HepG2 (cell line): Measurements from ENCODE around the gene PSMD9. TPM values are rescaled to one million over a fixed set of nuclear protein-coding genes. Genes with fewer than 3 reads are reported as not detected.

Experiments used
- BRD4 ChIP-seq: sonication (generic); formaldehyde crosslinking; IDR thresholded peaks from 2 replicates; pipeline ENCODE4 v1.4.0; 2020; ENCODE audit warnings: missing genetic modification reagents
- EHMT2 ChIP-seq: fragments of 200-600 bp; sonication (generic); IDR thresholded peaks from 2 replicates; pipeline ENCODE4 v1.7.0; 2017; ENCODE audit warnings: antibody characterized with exemption, low read depth, low read length, borderline replicate concordance
- ELF4 ChIP-seq: sonication (generic); formaldehyde crosslinking; IDR thresholded peaks from 2 replicates; pipeline ENCODE4 v1.5.0; 2020; ENCODE audit warnings: missing genetic modification reagents, mild to moderate bottlenecking, moderate library complexity, borderline replicate concordance
- GZF1 ChIP-seq: sonication (generic); formaldehyde crosslinking; IDR thresholded peaks from 2 replicates; pipeline ENCODE4 v1.5.1; 2020; ENCODE audit warnings: mild to moderate bottlenecking, missing genetic modification reagents
- MYNN ChIP-seq: sonication (generic); formaldehyde crosslinking; IDR thresholded peaks from 2 replicates; pipeline ENCODE4 v1.4.0; 2020; ENCODE audit warnings: mild to moderate bottlenecking, low read depth, missing genetic modification reagents
- NFE2 ChIP-seq: sonication (generic); formaldehyde crosslinking; IDR thresholded peaks from 2 replicates; pipeline ENCODE4 v1.4.0; 2020; ENCODE audit warnings: missing genetic modification reagents
- NFYC ChIP-seq: IDR thresholded peaks from 2 replicates; pipeline ENCODE4 v1.6.1; 2016; ENCODE audit warnings: missing genetic modification reagents, missing compliant biosample characterization
- PHB2 ChIP-seq: fragments of 450-650 bp; IDR thresholded peaks from 2 replicates; pipeline ENCODE4 v1.6.1; 2018; ENCODE audit not compliant: partially characterized antibody
- RARG ChIP-seq: sonication (generic); formaldehyde crosslinking; IDR thresholded peaks from 2 replicates; pipeline ENCODE4 v1.4.0; 2020; ENCODE audit warnings: low read depth, mild to moderate bottlenecking, missing genetic modification reagents
- ZEB1 ChIP-seq: IDR thresholded peaks from 2 replicates; pipeline ENCODE4 v1.6.1; 2012; ENCODE audit warnings: mild to moderate bottlenecking, low read depth, inconsistent platforms; ENCODE audit not compliant: insufficient replicate concordance
- ZNF274 ChIP-seq: sonication (generic); formaldehyde crosslinking; IDR thresholded peaks from 2 replicates; pipeline ENCODE4 v1.5.1; 2020; ENCODE audit warnings: mild to moderate bottlenecking, missing genetic modification reagents
- ZNF329 ChIP-seq: sonication (generic); formaldehyde crosslinking; IDR thresholded peaks from 2 replicates; pipeline ENCODE4 v1.9.0; 2021; ENCODE audit warnings: low read depth, mild to moderate bottlenecking, missing genetic modification reagents
- ZNF367 ChIP-seq: sonication (generic); formaldehyde crosslinking; IDR thresholded peaks from 2 replicates; pipeline ENCODE4 v1.4.0; 2020; ENCODE audit warnings: missing genetic modification reagents, borderline replicate concordance
- polyA plus RNA-seq, 8 experiments: library from polyadenylated mRNA; depleted of rRNA in 3 of 8; stranded (reverse) in 7 of 8; unstranded in 1 of 8; fragments of >200 nt; fragmentation: Illumina TruSeq in 4 of 8; extraction: Trizol in 4 of 8; gene quantifications; 2 replicates each; pipeline versions ENCODE4 v1.2.1 to v1.2.3, GENCODE V29; 2011 to 2016; ENCODE audit warnings: low read depth in 4 of 8, missing spikeins in 1 of 8, mixed read lengths in 1 of 8; ENCODE audit not compliant: insufficient read depth in 1 of 8
- total RNA-seq, 5 experiments: library from RNA; depleted of rRNA; stranded (reverse); fragments of >200 nt; fragmentation: Illumina TruSeq; extraction: Trizol; gene quantifications; 2 replicates each; pipeline ENCODE4 v1.2.3, GENCODE V29; 2016; ENCODE audit warnings: low read depth in 1 of 5
- TF ChIP-seq, protein P1 (sequence below): sonication (generic); formaldehyde crosslinking; IDR thresholded peaks from 2 replicates; pipeline ENCODE4 v1.8.1; 2022; ENCODE audit warnings: mild to moderate bottlenecking, missing genetic modification reagents
- TF ChIP-seq, protein P2 (sequence below): sonication (generic); formaldehyde crosslinking; IDR thresholded peaks from 2 replicates; pipeline ENCODE4 v1.5.0; 2020; ENCODE audit warnings: missing genetic modification reagents, mild to moderate bottlenecking, borderline replicate concordance
- TF ChIP-seq, protein P3 (sequence below): IDR thresholded peaks from 2 replicates; pipeline ENCODE4 v1.6.1; 2016; ENCODE audit warnings: missing compliant biosample characterization, missing genetic modification reagents, borderline replicate concordance
- TF ChIP-seq, protein P4 (sequence below), 2 experiments: sonication (generic) in 1 of 2; formaldehyde crosslinking in 1 of 2; IDR thresholded peaks; 2 replicates each; pipeline versions ENCODE4 v1.4.0 to v1.6.1; 2016 to 2020; ENCODE audit warnings: borderline replicate concordance in 1 of 2, low read depth in 1 of 2, mild to moderate bottlenecking in 1 of 2, missing genetic modification reagents in 1 of 2
- TF ChIP-seq, protein P5 (sequence below): sonication (generic); formaldehyde crosslinking; IDR thresholded peaks from 2 replicates; pipeline ENCODE4 v1.8.0; 2022; ENCODE audit warnings: missing genetic modification reagents, mild to moderate bottlenecking, moderate library complexity, borderline replicate concordance

Gene PSMD9
- total and polyA plus RNA-seq, 2 of the 13 experiments (the other 11 are each of a cell fraction or from before 2014, with no cell fraction given) = 41.4 to 61.1 TPM

DNA sequence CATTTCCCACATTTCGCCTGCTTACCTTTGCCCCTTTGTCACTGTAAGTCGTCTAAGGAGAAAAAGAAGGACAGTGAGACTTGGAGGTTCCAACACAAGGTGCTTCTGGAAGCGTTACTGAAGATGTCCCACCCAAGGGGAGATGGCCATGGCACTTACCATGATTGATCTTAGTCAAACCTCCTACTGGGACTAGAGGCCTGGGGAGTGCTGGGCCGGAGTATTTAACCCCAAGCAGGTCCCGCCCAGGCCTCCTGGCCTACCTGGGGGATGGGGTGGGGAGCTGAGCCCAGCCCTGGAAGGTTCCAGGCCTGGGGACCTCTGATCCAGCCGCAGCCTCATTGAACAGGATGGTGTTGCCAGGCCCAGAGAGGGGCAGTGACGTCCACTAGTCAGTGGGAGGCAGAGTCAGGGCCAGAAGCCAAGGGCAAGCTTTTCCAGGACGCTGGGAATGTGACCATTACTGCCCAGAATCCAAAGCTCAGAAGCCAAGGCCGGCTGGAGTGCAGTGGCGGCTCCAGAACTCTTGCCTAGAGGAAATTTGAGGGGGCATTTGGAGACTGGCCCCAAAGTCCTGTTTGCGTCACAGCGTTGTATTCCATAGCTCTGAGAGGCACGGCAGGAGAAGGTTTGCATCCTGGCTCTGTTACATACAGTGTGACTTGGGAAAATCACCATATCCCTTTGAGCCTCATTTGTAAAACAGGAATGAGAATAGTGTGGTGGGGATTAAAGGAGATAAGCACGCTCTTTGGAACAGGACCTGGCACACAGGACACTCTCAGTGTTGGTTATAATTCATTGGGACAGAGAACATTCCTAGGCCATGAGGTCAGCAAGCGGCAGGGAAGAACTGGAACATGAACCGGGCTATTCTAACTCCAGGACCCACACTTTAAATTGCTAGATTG, 29.7 kb upstream of the PSMD9 start, which contains the start of gene HPD (continued):
- TF ChIP-seq, protein P1, sequence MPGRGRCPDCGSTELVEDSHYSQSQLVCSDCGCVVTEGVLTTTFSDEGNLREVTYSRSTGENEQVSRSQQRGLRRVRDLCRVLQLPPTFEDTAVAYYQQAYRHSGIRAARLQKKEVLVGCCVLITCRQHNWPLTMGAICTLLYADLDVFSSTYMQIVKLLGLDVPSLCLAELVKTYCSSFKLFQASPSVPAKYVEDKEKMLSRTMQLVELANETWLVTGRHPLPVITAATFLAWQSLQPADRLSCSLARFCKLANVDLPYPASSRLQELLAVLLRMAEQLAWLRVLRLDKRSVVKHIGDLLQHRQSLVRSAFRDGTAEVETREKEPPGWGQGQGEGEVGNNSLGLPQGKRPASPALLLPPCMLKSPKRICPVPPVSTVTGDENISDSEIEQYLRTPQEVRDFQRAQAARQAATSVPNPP (CRISPR knock-in tag) = no peak
- TF ChIP-seq PHB2 (no peak), ELF4 (no peak), NFE2 (CRISPR knock-in tag) (no peak), RARG (CRISPR knock-in tag) (no peak), ZNF329 (CRISPR knock-in tag) (no peak; the same call in 1 of the 2 replicates), NFYC (CRISPR knock-in tag) (no peak), BRD4 (CRISPR knock-in tag) (peak; percentile 12), ZEB1 (no peak), EHMT2 (no peak), MYNN (CRISPR knock-in tag) (no peak), ZNF274 (peak; percentile 80; the same call in 1 of the 2 replicates), GZF1 (CRISPR knock-in tag) (0 out of 2 replicates have a peak, but pooled peaks have one; percentile 26), ZNF367 (CRISPR knock-in tag) (no peak)
- TF ChIP-seq, protein P2, sequence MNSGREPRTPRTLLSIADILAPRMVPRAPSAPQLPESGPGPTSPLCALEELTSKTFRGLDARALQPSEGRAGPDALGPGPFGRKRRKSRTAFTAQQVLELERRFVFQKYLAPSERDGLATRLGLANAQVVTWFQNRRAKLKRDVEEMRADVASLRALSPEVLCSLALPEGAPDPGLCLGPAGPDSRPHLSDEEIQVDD (CRISPR knock-in tag) = no peak
- TF ChIP-seq, protein P3, sequence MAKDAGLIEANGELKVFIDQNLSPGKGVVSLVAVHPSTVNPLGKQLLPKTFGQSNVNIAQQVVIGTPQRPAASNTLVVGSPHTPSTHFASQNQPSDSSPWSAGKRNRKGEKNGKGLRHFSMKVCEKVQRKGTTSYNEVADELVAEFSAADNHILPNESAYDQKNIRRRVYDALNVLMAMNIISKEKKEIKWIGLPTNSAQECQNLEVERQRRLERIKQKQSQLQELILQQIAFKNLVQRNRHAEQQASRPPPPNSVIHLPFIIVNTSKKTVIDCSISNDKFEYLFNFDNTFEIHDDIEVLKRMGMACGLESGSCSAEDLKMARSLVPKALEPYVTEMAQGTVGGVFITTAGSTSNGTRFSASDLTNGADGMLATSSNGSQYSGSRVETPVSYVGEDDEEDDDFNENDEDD = peak; percentile 49; the same call in 1 of the 2 replicates
- TF ChIP-seq, protein P4, sequence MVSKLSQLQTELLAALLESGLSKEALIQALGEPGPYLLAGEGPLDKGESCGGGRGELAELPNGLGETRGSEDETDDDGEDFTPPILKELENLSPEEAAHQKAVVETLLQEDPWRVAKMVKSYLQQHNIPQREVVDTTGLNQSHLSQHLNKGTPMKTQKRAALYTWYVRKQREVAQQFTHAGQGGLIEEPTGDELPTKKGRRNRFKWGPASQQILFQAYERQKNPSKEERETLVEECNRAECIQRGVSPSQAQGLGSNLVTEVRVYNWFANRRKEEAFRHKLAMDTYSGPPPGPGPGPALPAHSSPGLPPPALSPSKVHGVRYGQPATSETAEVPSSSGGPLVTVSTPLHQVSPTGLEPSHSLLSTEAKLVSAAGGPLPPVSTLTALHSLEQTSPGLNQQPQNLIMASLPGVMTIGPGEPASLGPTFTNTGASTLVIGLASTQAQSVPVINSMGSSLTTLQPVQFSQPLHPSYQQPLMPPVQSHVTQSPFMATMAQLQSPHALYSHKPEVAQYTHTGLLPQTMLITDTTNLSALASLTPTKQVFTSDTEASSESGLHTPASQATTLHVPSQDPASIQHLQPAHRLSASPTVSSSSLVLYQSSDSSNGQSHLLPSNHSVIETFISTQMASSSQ (IDR thresholded peaks at IDR 0.05; ENCODE audit: low read depth) = no peak
- TF ChIP-seq, protein P4 (CRISPR knock-in tag; IDR thresholded peaks at IDR 0.05; ENCODE audit: borderline replicate concordance) = no peak
- TF ChIP-seq, protein P5, sequence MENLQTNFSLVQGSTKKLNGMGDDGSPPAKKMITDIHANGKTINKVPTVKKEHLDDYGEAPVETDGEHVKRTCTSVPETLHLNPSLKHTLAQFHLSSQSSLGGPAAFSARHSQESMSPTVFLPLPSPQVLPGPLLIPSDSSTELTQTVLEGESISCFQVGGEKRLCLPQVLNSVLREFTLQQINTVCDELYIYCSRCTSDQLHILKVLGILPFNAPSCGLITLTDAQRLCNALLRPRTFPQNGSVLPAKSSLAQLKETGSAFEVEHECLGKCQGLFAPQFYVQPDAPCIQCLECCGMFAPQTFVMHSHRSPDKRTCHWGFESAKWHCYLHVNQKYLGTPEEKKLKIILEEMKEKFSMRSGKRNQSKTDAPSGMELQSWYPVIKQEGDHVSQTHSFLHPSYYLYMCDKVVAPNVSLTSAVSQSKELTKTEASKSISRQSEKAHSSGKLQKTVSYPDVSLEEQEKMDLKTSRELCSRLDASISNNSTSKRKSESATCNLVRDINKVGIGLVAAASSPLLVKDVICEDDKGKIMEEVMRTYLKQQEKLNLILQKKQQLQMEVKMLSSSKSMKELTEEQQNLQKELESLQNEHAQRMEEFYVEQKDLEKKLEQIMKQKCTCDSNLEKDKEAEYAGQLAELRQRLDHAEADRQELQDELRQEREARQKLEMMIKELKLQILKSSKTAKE (CRISPR knock-in tag) = 0 out of 2 replicates have a peak, but pooled peaks have one; percentile 3
- TF ChIP-seq, all 625 proteins: peak for 212
